GM23338 (cell line): ENCODE results near the gene NRP2.

ENCODE experiments used
- EZH2 ChIP-seq: fragments of 200-600 bp; sonication (generic); IDR thresholded peaks from one replicate; pipeline ENCODE4 v1.8.0; 2017; ENCODE audit warnings: antibody characterized with exemption, mild to moderate bottlenecking, low read depth; ENCODE audit not compliant: unreplicated experiment
- NANOG ChIP-seq: IDR thresholded peaks from 2 replicates; pipeline ENCODE4 v1.6.1; 2016; ENCODE audit warnings: antibody characterized with exemption, borderline replicate concordance
- TF ChIP-seq, protein P1 (sequence below), 2 experiments: fragments of 200-600 bp in 1 of 2; sonication (generic) in 1 of 2; conservative IDR thresholded peaks; 2 replicates each; pipeline versions ENCODE4 v1.5.1 to v1.6.1; 2016 to 2017; ENCODE audit warnings: antibody characterized with exemption in 2 of 2, low read depth in 2 of 2, mild to moderate bottlenecking in 2 of 2, moderate library complexity in 1 of 2

DNA sequence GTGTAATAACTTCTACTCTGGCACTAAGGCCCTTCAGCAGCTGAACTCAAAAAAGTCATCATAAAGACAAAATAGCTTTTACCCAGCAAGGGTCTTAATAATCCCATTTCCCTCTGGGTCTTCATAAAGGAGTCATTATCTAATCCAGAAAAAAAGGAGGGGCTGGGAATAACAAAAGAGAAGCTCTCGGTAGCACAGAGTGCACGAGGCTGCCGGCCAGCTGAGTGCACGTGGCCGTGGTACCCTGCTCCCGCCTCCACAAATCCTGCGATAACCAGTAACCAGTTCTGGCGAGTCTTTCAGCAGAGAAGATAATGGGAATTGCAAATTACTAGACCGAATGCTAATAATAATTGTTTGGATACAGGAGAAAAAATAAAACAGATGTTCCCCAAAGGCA is 7.5 kb downstream of the NRP2 start:
- TF ChIP-seq EZH2, result no peak
- TF ChIP-seq, protein P1, sequence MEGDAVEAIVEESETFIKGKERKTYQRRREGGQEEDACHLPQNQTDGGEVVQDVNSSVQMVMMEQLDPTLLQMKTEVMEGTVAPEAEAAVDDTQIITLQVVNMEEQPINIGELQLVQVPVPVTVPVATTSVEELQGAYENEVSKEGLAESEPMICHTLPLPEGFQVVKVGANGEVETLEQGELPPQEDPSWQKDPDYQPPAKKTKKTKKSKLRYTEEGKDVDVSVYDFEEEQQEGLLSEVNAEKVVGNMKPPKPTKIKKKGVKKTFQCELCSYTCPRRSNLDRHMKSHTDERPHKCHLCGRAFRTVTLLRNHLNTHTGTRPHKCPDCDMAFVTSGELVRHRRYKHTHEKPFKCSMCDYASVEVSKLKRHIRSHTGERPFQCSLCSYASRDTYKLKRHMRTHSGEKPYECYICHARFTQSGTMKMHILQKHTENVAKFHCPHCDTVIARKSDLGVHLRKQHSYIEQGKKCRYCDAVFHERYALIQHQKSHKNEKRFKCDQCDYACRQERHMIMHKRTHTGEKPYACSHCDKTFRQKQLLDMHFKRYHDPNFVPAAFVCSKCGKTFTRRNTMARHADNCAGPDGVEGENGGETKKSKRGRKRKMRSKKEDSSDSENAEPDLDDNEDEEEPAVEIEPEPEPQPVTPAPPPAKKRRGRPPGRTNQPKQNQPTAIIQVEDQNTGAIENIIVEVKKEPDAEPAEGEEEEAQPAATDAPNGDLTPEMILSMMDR (conservative IDR thresholded peaks at IDR 0.05; ENCODE audit: low read depth in 2 of 2), result no peak
- no peak for TF ChIP-seq NANOG
